ENCODE data around the gene NEK2. TPM values are rescaled to one million over a fixed set of nuclear protein-coding genes. Genes with fewer than 3 reads are reported as not detected.

Gene NEK2
- total RNA-seq, 1 donor from 2014 or later, result 93.3 TPM

DNA sequence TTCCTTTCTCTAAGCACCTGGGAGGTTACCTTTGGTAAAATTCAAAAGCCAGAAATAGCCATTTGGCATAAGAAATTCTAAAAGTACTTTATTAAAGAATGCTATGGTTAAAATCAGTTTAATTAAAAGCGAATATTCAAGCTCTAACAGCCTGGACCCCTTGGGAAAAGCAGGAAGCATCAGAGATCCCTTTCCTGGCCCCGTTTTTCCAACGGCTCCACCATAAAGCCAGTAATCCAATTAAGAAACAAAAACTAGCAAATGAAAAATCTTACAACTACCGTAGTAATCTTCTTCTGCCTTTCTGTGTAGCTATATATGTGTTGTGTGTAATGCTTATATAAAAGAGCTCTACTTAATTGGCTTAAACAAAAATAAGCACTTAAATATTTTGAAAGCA, 33.5 kb upstream of the NEK2 start:
- Histone ChIP-seq H3K79me2 (ENCODE audit: low read depth) (no peaks in the 10 kb centered on the region), H3K27me3 (no peaks in the 10 kb centered on the region), H3F3A (ENCODE audit: low read depth) (no peaks in the 10 kb centered on the region), H3K9me3 (ENCODE audit: low read depth) (no peaks in the 10 kb centered on the region), H3K27ac (no peak overlapping the region), H3K9ac (no peak overlapping the region), H3K36me3 (no peaks in the 10 kb centered on the region), H3K4me2 (no peak overlapping the region), H4K20me1 (ENCODE audit: low read depth) (no peaks in the 10 kb centered on the region), H3K4me3 (no peak overlapping the region), H2AFZ (replicated peaks) (no peak overlapping the region), H3K4me1 (no peaks in the 10 kb centered on the region)
- Mint-ChIP-seq H3K27me3 (ENCODE audit: insufficient read depth, low read depth) (peaks cover 12% of the 10 kb centered on the region), H3K36me3 (peaks cover 2% of the 10 kb centered on the region), H3K9me3 (no peaks in the 10 kb centered on the region), H3K27ac (no peak overlapping the region), H3K4me1 (peaks cover 1% of the 10 kb centered on the region), H3K4me3 (no peak overlapping the region)
- DNase-seq (ENCODE audit: low spot score), result no peak
- TF ChIP-seq EZH2phosphoT487 (IDR thresholded peaks at IDR 0.05), result no peak

DNA sequence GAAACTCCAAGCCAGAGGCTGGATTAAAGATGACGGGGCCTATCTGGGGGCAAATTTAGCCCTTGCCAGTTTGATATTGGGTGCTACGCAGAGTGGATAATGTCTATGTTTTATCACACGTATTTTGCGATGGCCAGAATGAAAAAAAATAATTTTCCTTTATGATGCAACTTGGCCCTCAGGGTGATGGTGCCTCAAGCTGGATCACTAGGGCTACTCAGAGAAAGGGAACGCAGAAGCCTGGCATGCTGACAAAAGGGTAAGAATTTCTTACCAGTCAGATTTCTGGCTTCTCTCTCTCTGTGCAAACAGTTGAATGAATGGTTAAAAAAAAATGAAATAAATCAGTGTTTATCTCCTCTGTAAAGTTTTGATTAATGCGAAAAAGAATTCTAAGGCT, 32.6 kb upstream of the NEK2 start:
- H3K4me1 ChIP-seq, result no peaks in the 10 kb centered on the region
- H3K79me2 ChIP-seq (ENCODE audit: low read depth), result no peaks in the 10 kb centered on the region
- H3K9ac ChIP-seq, result no peak overlapping the region
- H3K4me2 ChIP-seq, result no peak overlapping the region
- H2AFZ ChIP-seq (replicated peaks), result no peak overlapping the region
- H3F3A ChIP-seq (ENCODE audit: low read depth), result no peaks in the 10 kb centered on the region
- H3K4me1 Mint-ChIP-seq, result peaks cover 4% of the 10 kb centered on the region
- H4K20me1 ChIP-seq (ENCODE audit: low read depth), result no peaks in the 10 kb centered on the region
- no peak overlapping the region for H3K4me3 Mint-ChIP-seq
- H3K27ac Mint-ChIP-seq, result no peak overlapping the region
- H3K27ac ChIP-seq, result no peak overlapping the region
- H3K27me3 Mint-ChIP-seq (ENCODE audit: insufficient read depth, low read depth), result peaks cover 12% of the 10 kb centered on the region
- H3K9me3 ChIP-seq (ENCODE audit: low read depth), result no peaks in the 10 kb centered on the region
- no peak overlapping the region for H3K4me3 ChIP-seq
- H3K36me3 Mint-ChIP-seq, result peaks cover 2% of the 10 kb centered on the region
- H3K36me3 ChIP-seq, result no peaks in the 10 kb centered on the region
- no peaks in the 10 kb centered on the region for H3K9me3 Mint-ChIP-seq
- no peak for DNase-seq (ENCODE audit: low spot score)
- no peak for TF ChIP-seq EZH2phosphoT487 (IDR thresholded peaks at IDR 0.05)
- TF ChIP-seq, protein P1, sequence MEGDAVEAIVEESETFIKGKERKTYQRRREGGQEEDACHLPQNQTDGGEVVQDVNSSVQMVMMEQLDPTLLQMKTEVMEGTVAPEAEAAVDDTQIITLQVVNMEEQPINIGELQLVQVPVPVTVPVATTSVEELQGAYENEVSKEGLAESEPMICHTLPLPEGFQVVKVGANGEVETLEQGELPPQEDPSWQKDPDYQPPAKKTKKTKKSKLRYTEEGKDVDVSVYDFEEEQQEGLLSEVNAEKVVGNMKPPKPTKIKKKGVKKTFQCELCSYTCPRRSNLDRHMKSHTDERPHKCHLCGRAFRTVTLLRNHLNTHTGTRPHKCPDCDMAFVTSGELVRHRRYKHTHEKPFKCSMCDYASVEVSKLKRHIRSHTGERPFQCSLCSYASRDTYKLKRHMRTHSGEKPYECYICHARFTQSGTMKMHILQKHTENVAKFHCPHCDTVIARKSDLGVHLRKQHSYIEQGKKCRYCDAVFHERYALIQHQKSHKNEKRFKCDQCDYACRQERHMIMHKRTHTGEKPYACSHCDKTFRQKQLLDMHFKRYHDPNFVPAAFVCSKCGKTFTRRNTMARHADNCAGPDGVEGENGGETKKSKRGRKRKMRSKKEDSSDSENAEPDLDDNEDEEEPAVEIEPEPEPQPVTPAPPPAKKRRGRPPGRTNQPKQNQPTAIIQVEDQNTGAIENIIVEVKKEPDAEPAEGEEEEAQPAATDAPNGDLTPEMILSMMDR (IDR thresholded peaks at IDR 0.05), result no peak
- no peaks in the 10 kb centered on the region for H3K27me3 ChIP-seq

DNA sequence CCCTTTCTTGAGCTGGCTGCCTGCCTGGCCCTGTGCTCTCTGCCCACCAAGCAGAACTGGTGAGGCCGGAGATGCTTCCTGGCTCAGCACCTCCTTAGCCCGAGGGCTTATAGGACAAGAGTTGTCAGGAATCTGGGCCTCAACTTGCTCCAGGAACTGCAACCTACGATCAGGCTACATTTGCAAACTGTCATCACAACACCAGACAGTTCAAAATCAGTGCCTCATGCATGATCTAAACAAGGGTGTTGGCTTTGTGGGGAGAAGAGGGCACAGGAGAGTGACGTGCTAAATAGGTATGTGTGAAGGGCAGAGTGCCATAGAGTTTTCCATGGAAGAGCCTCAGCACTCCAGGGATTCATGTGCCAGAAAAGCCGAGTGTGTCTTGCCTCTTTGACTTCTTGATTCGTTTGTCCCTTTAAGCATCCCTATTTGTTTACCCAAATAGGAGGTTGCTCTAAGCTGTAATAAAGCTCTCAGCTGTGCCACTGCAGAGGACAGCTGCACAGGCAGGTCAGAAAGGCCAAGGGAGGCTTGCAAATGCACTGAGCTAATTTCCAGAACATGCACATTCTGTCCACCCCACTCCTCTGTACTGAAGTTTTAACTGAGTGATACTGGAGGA, 30.2 kb upstream of the NEK2 start:
- H3K27ac Mint-ChIP-seq, result no peak overlapping the region
- peaks cover 10% of the 10 kb centered on the region for H3K27me3 Mint-ChIP-seq (ENCODE audit: insufficient read depth, low read depth)
- Histone ChIP-seq H4K20me1 (ENCODE audit: low read depth) (no peaks in the 10 kb centered on the region), H3K4me3 (no peak overlapping the region), H3K4me2 (no peak overlapping the region), H3K9me3 (ENCODE audit: low read depth) (no peaks in the 10 kb centered on the region), H3K79me2 (ENCODE audit: low read depth) (no peaks in the 10 kb centered on the region), H2AFZ (replicated peaks) (no peak overlapping the region), H3K27me3 (peaks cover 8% of the 10 kb centered on the region), H3K4me1 (no peaks in the 10 kb centered on the region), H3K36me3 (no peaks in the 10 kb centered on the region), H3K27ac (no peak overlapping the region), H3K9ac (no peak overlapping the region), H3F3A (ENCODE audit: low read depth) (no peaks in the 10 kb centered on the region)
- H3K36me3 Mint-ChIP-seq, result peaks cover 2% of the 10 kb centered on the region
- H3K9me3 Mint-ChIP-seq, result no peaks in the 10 kb centered on the region
- H3K4me3 Mint-ChIP-seq, result no peak overlapping the region
- no peak for DNase-seq (ENCODE audit: low spot score)
- H3K4me1 Mint-ChIP-seq, result peaks cover 5% of the 10 kb centered on the region
- no peak for TF ChIP-seq EZH2 (IDR thresholded peaks at IDR 0.05)
- TF ChIP-seq EZH2phosphoT487 (IDR thresholded peaks at IDR 0.05), result no peak
- TF ChIP-seq, protein P1 (IDR thresholded peaks at IDR 0.05), result no peak

DNA sequence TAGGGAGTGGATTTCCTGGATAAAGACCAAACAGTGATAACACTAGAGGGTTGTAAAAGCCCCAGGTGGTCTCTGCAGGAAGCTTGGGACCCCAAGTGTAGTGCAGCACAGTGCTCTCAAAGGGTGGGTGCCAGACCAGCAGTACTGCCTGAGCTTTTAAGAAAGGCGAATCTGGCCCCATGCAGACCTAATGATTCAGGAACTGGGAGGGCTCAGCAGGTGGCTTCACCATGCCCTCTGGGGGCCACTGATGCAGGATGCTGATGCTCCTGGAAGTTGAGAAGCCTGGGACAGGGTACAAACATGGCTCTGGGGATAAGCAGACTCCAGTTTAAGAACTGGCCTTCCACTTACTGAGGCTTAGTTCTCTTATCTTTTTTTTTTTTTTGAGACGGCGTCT, 29.1 kb upstream of the NEK2 start:
- H3K4me3 Mint-ChIP-seq, result no peak overlapping the region
- no peak for TF ChIP-seq EZH2 (IDR thresholded peaks at IDR 0.05)
- TF ChIP-seq, protein P1 (IDR thresholded peaks at IDR 0.05), result no peak
- TF ChIP-seq EZH2phosphoT487 (IDR thresholded peaks at IDR 0.05), result no peak
- DNase-seq (ENCODE audit: low spot score), result no peak
- H3K27ac Mint-ChIP-seq, result no peak overlapping the region
- no peak overlapping the region for H3K4me2 ChIP-seq
- H3K27me3 ChIP-seq, result peaks cover 19% of the 10 kb centered on the region
- no peak overlapping the region for H2AFZ ChIP-seq (replicated peaks)
- no peak overlapping the region for H3K4me3 ChIP-seq
- H3K4me1 Mint-ChIP-seq, result peaks cover 5% of the 10 kb centered on the region
- H3K4me1 ChIP-seq, result no peaks in the 10 kb centered on the region
- peaks cover 16% of the 10 kb centered on the region for H3K27me3 Mint-ChIP-seq (ENCODE audit: insufficient read depth, low read depth)
- no peaks in the 10 kb centered on the region for H3K9me3 ChIP-seq (ENCODE audit: low read depth)
- no peaks in the 10 kb centered on the region for H3K9me3 Mint-ChIP-seq
- H3K27ac ChIP-seq, result no peak overlapping the region
- H4K20me1 ChIP-seq (ENCODE audit: low read depth), result no peaks in the 10 kb centered on the region
- peaks cover 2% of the 10 kb centered on the region for H3K36me3 Mint-ChIP-seq
- no peak overlapping the region for H3K9ac ChIP-seq
- no peaks in the 10 kb centered on the region for H3K79me2 ChIP-seq (ENCODE audit: low read depth)
- H3F3A ChIP-seq (ENCODE audit: low read depth), result no peaks in the 10 kb centered on the region
- H3K36me3 ChIP-seq, result no peaks in the 10 kb centered on the region
